HT1080 (cell line): ENCODE measurements around the gene FMN1. TPM values are rescaled to one million over a fixed set of nuclear protein-coding genes. Genes with fewer than 3 reads are reported as not detected.

Source experiments
- DNase-seq: peaks from one replicate; pipeline ENCODE4 v3.0.0-alpha.2; 2015; ENCODE audit warnings: low read depth
- total RNA-seq: library from RNA; depleted of rRNA; stranded (reverse); fragments of >200 nt; shearing (Covaris generic); gene quantifications from 2 replicates; pipeline ENCODE4 v1.2.3, GENCODE V29; 2014

FMN1 gene
- total RNA-seq, 1 experiment from 2014 or later = 3.8 TPM

DNA sequence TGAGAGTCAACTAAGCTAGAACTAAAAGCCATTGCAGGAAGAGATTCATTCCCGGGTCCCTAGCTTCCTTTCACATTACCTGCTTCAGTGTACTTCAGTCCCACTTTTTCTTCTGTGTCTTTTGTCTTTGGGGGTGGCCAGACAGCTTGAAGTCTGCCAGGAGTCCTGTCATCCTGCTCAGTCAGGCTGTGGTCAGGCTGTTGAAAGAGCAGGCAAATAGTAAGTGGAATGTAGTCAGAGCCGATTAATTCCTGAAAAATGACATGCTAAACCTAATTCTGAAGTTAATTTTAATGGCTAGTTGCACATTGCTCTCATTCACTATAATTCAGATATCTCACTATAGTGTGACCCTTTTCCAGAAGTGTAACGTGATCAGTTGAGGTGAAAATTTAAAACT lies 129.6 kb downstream of the FMN1 start:
- peak; percentile 64 for DNase-seq

DNA sequence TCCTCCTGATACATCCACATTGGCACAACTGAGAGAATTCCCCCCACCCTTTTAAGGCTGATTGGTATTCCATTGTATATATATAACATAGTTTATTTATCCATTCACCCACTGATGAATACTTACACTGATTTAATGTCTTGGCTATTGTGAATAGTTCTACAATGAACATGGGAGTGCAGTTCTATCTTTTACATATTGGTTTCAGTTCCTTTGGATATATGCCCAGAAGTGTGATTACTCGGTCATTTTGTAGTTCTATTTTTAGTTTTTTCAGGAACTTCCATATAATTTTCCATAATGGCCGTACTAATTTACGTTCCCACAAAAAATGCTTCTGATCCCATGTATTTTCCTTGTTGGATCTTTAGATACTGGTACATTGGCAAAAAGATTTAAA lies 135.3 kb downstream of the FMN1 start:
- no peak for DNase-seq

DNA sequence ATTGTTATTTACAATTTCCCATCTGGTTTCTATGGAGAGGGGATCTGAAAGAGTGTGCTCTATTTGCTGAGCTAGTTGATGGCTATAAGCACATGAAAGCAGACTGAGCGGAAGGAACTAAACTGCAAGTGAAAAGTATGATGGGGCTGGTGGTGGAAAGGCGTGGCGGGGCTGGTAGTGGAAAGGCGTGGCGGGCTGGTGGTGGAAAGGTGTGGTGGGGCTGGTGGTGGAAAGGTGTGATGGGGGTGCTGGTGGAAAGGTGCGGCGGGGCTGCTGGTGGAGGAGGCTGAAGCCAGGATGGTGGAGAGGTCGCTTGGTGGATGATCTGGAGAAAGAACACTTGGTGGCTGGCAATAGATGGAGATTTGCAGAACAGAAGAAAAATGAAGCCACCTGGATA lies 136.7 kb downstream of the FMN1 start:
- no peak for DNase-seq

- DNase-seq = no peak
Measured at GRCh38 chr15:33055962-33056361, 138.6 kb downstream of the FMN1 start.

DNA sequence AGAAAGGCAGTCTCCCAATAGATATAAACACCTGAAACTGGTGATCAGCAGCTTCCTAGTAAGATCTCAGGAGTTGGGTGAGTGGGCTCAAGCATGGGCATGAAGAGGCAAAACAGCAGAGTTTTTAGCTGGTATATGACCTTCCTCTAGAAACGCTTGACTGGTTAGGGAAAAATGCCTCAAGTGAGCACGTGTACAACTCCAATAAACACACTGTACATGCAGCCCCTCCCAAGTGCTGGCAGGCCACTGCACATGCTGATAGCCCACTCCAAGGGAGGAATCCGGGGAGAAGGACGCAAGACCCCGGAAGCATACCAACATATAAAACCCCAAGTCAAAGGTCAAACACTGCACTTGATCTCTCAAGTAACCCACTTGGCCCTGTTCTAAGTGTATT lies 143.0 kb downstream of the FMN1 start:
- no peak for DNase-seq

- DNase-seq = no peak
Measured at GRCh38 chr15:33048255-33048654, 146.3 kb downstream of the FMN1 start.

DNA sequence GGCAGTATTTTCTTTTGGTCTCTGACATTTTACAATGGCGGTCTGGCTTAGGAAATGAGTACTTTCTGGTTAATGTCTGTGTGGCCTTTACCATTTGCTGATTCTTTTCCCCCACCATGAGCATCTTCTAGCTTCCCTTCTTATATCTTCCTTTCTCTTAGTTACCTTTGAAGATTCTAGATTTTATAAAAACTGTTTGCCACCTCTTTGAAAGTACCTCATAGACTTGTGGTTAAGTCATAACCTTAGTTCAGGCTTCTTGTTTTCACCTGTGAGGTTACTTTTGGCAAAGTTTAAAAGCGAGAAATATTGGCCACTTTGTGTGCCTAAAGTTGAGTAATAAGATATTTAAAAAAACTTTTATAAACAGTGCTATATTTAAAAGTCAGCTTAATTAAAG lies 147.4 kb downstream of the FMN1 start:
- DNase-seq = no peak

DNA sequence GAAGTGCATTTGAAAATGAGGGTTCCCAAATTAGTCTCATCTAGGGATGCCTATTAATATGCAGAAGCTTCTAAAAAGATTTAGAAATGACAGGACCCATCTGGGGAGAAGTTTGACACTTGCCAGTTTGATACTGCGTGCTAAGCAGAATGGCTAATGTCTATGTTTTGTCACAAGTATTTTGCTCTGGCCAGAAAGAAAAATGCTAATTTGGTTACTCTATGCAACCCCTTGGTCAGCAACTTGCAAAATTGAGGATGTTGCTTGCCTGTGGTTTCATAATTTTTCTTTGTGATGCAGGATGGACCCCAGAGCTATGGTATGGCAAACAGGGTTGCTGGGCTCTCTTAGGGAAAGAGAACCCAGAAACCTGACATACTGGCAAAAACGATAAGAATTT lies 148.2 kb downstream of the FMN1 start:
- DNase-seq = no peak

GRCh38 chr15:33045066-33045810 lies 149.3 kb downstream of the FMN1 start:
- DNase-seq = no peak

DNA sequence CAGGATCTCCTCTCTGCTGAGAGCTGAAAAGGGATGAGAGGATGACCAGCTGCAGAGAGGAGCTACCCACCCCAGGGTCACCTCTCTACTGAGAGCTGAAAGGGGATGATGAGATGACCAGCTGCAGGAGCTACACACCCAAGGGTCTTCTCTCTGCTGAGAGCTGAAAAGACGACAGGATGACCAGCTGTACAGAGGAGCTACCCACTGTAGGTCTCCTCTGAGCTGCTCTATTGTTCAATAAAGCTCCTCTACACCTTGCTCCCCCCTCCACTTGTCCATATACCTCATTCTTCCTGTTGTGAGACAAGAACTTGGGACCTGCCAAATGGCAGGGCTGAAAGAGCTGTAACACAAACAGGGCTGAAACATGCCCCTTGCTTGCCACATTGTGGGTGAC lies 149.9 kb downstream of the FMN1 start:
- no peak for DNase-seq

DNA sequence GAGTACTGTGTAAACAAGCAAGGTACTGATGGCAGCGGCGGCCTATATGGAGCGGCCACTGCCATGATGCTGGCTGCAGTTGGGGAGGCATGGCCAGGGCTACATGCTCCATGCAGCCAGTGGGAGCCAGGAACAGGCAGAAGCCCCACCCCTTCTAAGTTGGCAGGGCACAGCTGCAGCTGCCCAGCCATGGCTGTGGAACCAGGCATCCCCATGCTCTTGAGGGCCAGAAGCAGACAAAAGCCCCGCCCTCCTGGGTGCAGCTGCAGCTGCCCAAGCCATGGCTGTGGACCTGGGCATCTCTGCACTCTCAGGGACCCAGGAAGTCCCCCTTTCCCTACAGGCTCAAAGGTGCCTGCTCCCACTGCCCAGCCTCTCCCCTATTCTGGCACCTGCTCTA lies 150.9 kb downstream of the FMN1 start:
- no peak for DNase-seq

DNA sequence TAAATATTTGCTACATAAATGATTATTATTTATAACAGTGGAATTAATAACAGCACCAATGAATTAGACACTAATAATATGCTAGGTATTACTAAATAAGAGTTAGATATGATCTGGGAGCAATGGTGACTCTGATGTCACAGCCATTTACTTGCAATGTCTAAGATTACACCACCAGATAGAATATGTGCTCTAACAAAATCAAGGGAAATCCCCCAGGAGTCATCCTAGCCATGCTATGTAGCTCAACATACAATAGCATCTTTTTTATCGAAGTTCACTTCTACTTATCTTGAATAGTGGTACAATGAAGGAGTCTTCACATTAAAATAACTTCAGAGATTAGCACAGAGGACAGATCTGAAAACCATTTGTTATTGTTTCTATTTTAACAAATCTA lies 154.0 kb downstream of the FMN1 start:
- no peak for DNase-seq

DNA sequence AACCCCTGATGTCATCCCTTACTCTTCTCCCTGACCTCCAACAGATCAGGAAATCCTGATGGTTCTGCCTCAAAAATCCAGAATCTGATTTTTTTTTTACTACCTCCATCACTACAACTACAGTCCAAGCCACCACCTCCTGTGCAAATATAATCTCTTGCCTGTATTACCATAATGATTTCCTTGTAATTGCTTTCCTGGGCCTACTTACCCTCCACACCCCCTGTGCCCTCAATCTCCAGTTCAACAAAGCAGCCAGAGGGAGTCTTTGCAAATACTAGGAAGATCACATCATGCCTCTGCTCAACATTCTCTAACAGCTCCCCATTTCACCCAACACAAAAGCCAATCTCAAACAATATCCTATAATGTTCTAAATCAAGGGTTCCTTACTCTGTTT lies 159.9 kb downstream of the FMN1 start:
- no peak for DNase-seq

GRCh38 chr15:33032053-33032452 lies 162.5 kb downstream of the FMN1 start:
- DNase-seq = no peak

- peak; percentile 84 for DNase-seq
Measured at GRCh38 chr15:33031324-33031821, 163.1 kb downstream of the FMN1 start.

- DNase-seq = no peak
Measured at GRCh38 chr15:33030315-33030714, 164.2 kb downstream of the FMN1 start.

DNA sequence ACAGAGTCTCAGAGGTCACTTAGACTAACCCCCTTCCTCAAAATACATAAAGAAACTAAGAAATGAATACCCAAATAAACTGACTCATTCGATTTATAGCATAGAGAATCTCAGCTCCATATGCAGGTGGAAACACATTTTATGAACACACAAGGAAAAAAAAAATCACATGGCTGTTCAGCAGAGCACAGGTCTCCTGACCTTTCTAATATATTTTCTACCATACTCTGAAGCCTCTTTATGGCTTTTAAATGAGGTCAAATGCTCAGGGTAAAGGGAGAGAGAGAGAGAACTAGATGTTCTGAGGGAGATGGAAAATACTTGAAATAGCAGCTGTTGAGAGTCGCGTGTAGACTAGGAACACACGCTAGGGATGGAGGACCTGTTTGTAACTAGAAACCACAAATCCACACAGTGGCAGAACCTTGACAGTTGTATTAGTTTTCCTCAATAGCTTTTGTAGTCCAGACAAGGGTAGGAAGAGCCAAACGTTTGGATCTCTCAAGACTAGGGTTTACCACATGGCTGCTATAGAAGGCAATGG lies 165.3 kb downstream of the FMN1 start:
- no peak for DNase-seq

DNA sequence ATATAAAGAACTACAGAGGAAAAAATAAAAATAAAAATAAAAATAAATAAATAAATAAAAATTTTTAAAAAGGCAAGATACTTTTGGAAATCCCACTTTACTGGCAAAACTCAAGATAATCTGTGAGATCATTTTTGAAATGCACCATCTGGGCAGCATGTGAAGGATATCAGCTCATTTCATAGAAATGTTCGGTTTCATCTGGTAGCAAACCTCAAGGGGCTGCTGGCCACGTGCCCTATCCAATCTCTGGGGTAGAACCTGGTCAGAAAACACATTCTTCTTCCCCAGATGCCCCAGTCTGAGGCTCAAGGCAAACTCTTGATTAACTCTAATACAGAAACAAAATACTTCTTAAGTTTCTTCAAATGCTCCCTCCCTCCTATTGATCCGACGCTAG lies 166.0 kb downstream of the FMN1 start:
- no peak for DNase-seq

DNA sequence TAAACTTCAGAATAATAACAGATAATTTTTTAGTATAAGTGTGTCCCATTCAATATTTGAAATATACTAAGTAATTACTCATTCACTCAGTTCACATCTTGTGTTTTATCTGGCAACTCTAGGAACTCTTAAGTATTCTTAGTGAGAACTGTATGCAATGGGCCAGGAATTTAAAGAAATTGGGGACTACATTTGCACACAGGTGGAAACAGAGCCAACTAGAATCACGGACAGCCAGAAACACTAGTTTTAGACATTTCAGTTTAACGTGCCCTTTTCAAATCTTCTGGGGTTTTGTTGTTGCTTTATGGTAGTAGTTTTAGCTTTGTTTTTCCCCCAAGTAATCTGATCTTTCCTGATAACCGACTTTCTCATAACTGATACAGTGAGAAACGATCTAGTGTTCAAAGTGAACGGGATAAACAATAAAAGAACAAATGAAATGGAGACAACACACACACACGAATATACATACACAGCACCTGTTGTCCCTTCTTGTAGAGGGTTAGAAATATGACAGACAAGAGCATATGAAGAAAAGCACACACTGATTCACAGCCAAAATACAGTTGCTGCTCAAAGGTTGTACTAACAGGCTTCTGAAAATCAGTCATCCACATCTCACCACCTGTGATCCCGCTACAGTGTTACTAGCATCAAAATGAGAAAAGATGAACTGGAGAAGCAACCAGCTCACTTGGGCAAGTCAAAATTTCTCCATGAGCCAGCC lies 167.0 kb downstream of the FMN1 start:
- DNase-seq = no peak

- no peak for DNase-seq
Measured at GRCh38 chr15:33026614-33027013, 167.9 kb downstream of the FMN1 start.

- peak; percentile 78 for DNase-seq
Measured at GRCh38 chr15:33022629-33023028, 171.9 kb downstream of the FMN1 start.

DNA sequence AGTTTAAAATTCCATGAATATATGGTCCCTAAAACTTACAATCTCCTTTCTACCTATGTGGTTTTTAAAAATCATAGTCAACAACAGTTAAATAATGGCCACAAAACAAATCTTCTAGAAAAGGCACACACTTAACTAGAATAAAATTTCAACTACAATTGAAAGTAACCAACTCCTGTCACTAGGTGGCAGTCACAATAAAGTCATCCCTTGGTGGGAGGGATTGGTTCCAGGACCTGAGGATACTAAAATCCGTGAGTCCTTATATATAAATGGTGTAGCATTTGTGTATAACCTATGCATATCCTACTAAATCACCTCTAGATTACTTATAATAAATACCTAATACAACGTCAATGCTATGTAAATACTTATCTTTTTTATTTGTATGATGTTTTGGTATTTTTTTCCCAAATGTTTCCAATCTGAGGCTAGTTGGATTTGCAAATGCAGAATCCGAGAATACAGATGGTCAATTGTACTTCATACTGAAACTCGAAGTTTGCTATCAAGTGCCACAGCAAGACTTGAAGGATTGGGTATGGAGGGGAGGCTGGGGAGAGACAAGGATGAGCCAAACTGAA lies 172.6 kb downstream of the FMN1 start:
- DNase-seq = peak; percentile 56
